Loucy (cell line): ENCODE measurements around the gene SPDYE16.
"Not testable (repeated sequence)": the region's sequence is repeated elsewhere in the genome, so short reads cannot be mapped to it uniquely, and the experiment has no call there.

Experiments used
- H2AFZ ChIP-seq: fragments of 200-600 bp; sonication (generic); 2 replicates; pipeline ENCODE4 v1.6.0; 2016; ENCODE audit warnings: antibody characterized with exemption, mild to moderate bottlenecking, low read length, moderate library complexity
- H3F3A ChIP-seq: fragments of 200-600 bp; 2 replicates; pipeline ENCODE4 v1.6.0; 2016; ENCODE audit warnings: antibody characterized with exemption, low read depth, mild to moderate bottlenecking
- H3K27me3 ChIP-seq: fragments of 200-600 bp; sonication (generic); 2 replicates; pipeline ENCODE4 v1.6.1; 2014; ENCODE audit warnings: low read length, mild to moderate bottlenecking; ENCODE audit not compliant: insufficient read depth, poor library complexity, severe bottlenecking
- H3K36me3 ChIP-seq: fragments of 200-600 bp; sonication (generic); 2 replicates; pipeline ENCODE4 v1.6.1; 2016; ENCODE audit warnings: low read length; ENCODE audit not compliant: insufficient read depth
- H3K4me1 ChIP-seq: fragments of 200-600 bp; sonication (generic); 2 replicates; pipeline ENCODE4 v1.5.1; 2014; ENCODE audit warnings: low read length, mild to moderate bottlenecking; ENCODE audit not compliant: insufficient read depth, poor library complexity, severe bottlenecking
- H3K4me2 ChIP-seq: fragments of 200-600 bp; sonication (generic); 2 replicates; pipeline ENCODE4 v1.6.0; 2014; ENCODE audit warnings: antibody characterized with exemption, low read length, low read depth, mild to moderate bottlenecking; ENCODE audit not compliant: poor library complexity, severe bottlenecking
- H3K4me3 ChIP-seq: fragments of 200-600 bp; sonication (generic); 2 replicates; pipeline ENCODE4 v1.5.1; 2014; ENCODE audit warnings: low read length, mild to moderate bottlenecking, mixed read lengths; ENCODE audit not compliant: poor library complexity, severe bottlenecking
- H3K79me2 ChIP-seq: fragments of 200-600 bp; sonication (generic); 2 replicates; pipeline ENCODE4 v1.6.1; 2014; ENCODE audit warnings: low read length; ENCODE audit not compliant: insufficient read depth
- H3K9ac ChIP-seq: fragments of 200-600 bp; sonication (generic); 2 replicates; pipeline ENCODE4 v1.6.0; 2014; ENCODE audit warnings: mild to moderate bottlenecking, low read depth, low read length, moderate library complexity; ENCODE audit not compliant: poor library complexity, severe bottlenecking
- H3K9me2 ChIP-seq: fragments of 200-600 bp; sonication (generic); replicated peaks from 2 replicates; pipeline ENCODE4 v1.6.1; 2016; ENCODE audit warnings: low read depth, low read length, mixed read lengths
- H3K9me3 ChIP-seq: fragments of 200-600 bp; sonication (generic); 2 replicates; pipeline ENCODE4 v1.6.1; 2014; ENCODE audit warnings: mild to moderate bottlenecking, antibody characterized with exemption, low read length, low read depth; ENCODE audit not compliant: insufficient read depth
- H4K20me1 ChIP-seq: fragments of 200-600 bp; sonication (generic); 2 replicates; pipeline ENCODE4 v1.6.0; 2014; ENCODE audit warnings: antibody characterized with exemption, low read length, mild to moderate bottlenecking; ENCODE audit not compliant: insufficient read depth, poor library complexity, severe bottlenecking
- CTCF ChIP-seq: fragments of 200-600 bp; sonication (generic); conservative IDR thresholded peaks from 2 replicates; pipeline ENCODE4 v1.5.1; 2014; ENCODE audit warnings: mild to moderate bottlenecking, antibody characterized with exemption, low read length
- EZH2phosphoT487 ChIP-seq: fragments of 200-600 bp; IDR thresholded peaks from 2 replicates; pipeline ENCODE4 v1.6.1; 2018; ENCODE audit warnings: antibody characterized with exemption, mild to moderate bottlenecking, moderate library complexity, borderline replicate concordance

SPDYE16 gene

GRCh38 chr7:76506081-76506440 lies 37.0 kb downstream of the SPDYE16 start:
- peaks cover 2% of the 10 kb centered on the region for H3K4me1 ChIP-seq

DNA sequence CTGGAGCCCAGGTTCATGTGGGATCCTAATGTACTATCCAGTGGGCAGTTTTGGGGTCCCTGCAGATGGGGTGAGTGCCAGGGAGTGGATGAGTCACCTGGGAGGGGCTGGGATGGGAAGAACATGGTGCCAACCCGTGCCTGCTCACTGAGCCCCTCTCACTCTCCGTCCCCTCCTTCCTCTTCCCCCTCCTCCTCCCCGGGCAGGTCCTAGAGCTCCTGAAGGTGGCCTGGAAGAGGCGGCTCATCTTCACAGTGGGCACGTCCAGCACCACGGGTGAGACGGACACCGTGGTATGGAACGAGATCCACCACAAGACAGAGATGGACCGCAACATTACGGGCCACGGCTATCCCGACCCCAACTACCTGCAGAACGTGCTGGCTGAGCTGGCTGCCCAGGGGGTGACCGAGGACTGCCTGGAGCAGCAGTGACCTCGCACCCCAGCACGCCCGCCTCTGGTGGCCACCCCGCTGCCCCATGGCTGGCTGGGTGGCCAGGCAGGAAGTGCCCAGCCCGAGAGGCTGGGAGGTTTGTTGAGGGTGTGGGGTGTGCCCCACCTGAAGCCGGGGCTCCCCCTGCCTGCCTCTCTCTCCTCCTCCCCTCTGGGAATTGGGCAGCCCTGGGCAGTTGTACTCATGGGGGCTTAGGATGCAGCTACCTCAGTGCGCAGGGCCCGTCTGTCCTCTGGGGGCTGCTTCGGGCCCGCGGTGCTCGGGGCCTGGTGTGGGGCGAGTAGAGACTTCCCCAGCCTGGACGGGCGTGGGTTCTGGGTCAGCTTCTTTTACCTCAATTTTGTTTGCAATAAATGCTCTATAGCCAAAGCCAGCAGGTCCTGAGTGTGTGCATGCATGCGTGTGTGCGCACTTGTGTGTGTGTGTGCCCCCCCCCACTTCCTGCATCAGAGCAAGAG lies 37.7 kb downstream of the SPDYE16 start:
- H3K27me3 ChIP-seq, result no peaks in the 10 kb centered on the region
- no peak overlapping the region for H3K9ac ChIP-seq
- H3K79me2 ChIP-seq, result no peaks in the 10 kb centered on the region
- H3F3A ChIP-seq, result no peaks in the 10 kb centered on the region
- H4K20me1 ChIP-seq, result no peaks in the 10 kb centered on the region
- peaks cover 5% of the 10 kb centered on the region; the same call in 1 of the 2 replicates for H3K36me3 ChIP-seq
- H3K9me2 ChIP-seq, result no peaks in the 10 kb centered on the region
- peaks cover 2% of the 10 kb centered on the region for H3K4me1 ChIP-seq
- H3K4me3 ChIP-seq, result no peak overlapping the region
- no peak overlapping the region for H3K4me2 ChIP-seq
- TF ChIP-seq EZH2phosphoT487 (no peak), CTCF (no peak)
- H2AFZ ChIP-seq, result no peak overlapping the region
- H3K9me3 ChIP-seq, result no peaks in the 10 kb centered on the region

More at GRCh38 chr7:76506081-76506440, 37.0 kb downstream of the SPDYE16 start:
- H3K9me3 ChIP-seq, result no peaks in the 10 kb centered on the region
- H3K4me3 ChIP-seq, result no peak overlapping the region
- H4K20me1 ChIP-seq, result no peaks in the 10 kb centered on the region
- peaks cover 5% of the 10 kb centered on the region; the same call in 1 of the 2 replicates for H3K36me3 ChIP-seq
- H3K4me2 ChIP-seq, result no peak overlapping the region
- H3K9me2 ChIP-seq, result no peaks in the 10 kb centered on the region
- H3K27me3 ChIP-seq, result no peaks in the 10 kb centered on the region
- TF ChIP-seq EZH2phosphoT487 (no peak), CTCF (no peak)
- H2AFZ ChIP-seq, result no peak overlapping the region
- H3K9ac ChIP-seq, result no peak overlapping the region
- no peaks in the 10 kb centered on the region for H3F3A ChIP-seq
- H3K79me2 ChIP-seq, result no peaks in the 10 kb centered on the region

- not testable (repeated sequence) for H3K36me3 ChIP-seq, H3F3A ChIP-seq, H3K4me1 ChIP-seq, H3K4me3 ChIP-seq, H3K9ac ChIP-seq, H3K9me2 ChIP-seq, H3K4me2 ChIP-seq, H3K9me3 ChIP-seq, H3K79me2 ChIP-seq, H2AFZ ChIP-seq, H4K20me1 ChIP-seq, H3K27me3 ChIP-seq
Observed at GRCh38 chr7:76504351-76505167, 38.5 kb downstream of the SPDYE16 start.

- not testable (repeated sequence) for H3K4me2 ChIP-seq, H2AFZ ChIP-seq, H3K9me3 ChIP-seq, H3K9me2 ChIP-seq, H3K27me3 ChIP-seq, H3K4me1 ChIP-seq, H3K4me3 ChIP-seq, H4K20me1 ChIP-seq, H3K36me3 ChIP-seq, H3F3A ChIP-seq, H3K79me2 ChIP-seq, H3K9ac ChIP-seq
Observed at GRCh38 chr7:76503244-76503643, 39.9 kb downstream of the SPDYE16 start.

DNA sequence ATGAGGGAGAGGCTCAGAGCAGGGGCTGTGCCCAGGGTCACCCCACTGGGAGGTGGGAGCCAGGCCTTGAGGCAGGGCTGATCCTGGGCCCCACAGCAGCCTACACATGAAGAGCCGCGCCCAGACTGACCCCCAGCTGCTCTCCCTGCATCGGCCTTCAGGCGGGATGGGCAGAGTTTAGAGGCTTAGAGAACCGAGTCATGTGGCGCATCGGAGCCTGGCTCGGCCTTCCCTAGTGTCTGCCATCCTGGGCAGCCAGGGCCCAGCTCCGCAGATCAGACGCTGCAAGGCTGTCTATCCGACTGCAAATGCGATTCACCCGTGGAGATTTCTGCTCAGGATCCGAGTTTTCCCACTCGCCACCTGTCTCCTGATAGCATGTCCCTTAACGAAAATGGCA lies 40.3 kb downstream of the SPDYE16 start:
- not testable (repeated sequence) for H3K79me2 ChIP-seq, H3K4me1 ChIP-seq, H3K4me3 ChIP-seq, H3F3A ChIP-seq, H3K9me3 ChIP-seq, H3K4me2 ChIP-seq, H3K36me3 ChIP-seq, H2AFZ ChIP-seq, H3K9me2 ChIP-seq, H3K27me3 ChIP-seq, H3K9ac ChIP-seq, H4K20me1 ChIP-seq
